GM23248 (cell line): ENCODE measurements around the gene ARHGAP10. TPM values are rescaled to one million over a fixed set of nuclear protein-coding genes. Genes with fewer than 3 reads are reported as not detected.

ENCODE experiments used
- DNase-seq: peaks from one replicate; pipeline ENCODE4 v3.0.0-alpha.2; 2015
- H2AFZ ChIP-seq: fragments of 200-600 bp; sonication (generic); 2 replicates; pipeline ENCODE4 v1.6.1; 2016; ENCODE audit warnings: antibody characterized with exemption
- H3F3A ChIP-seq: fragments of 200-600 bp; sonication (generic); 2 replicates; pipeline ENCODE4 v1.6.1; 2016; ENCODE audit warnings: mild to moderate bottlenecking, antibody characterized with exemption, mixed run types; ENCODE audit not compliant: insufficient read depth
- H3K27ac ChIP-seq: fragments of 200-600 bp; sonication (generic); 2 replicates; pipeline ENCODE4 v1.5.1; 2016; ENCODE audit warnings: mild to moderate bottlenecking
- H3K27me3 ChIP-seq: fragments of 200-600 bp; sonication (generic); replicated peaks from 2 replicates; pipeline ENCODE4 v1.6.1; 2016; ENCODE audit warnings: mild to moderate bottlenecking; ENCODE audit not compliant: insufficient read depth
- H3K36me3 ChIP-seq: fragments of 200-600 bp; sonication (generic); 2 replicates; pipeline ENCODE4 v1.6.1; 2016; ENCODE audit warnings: low read depth, mild to moderate bottlenecking
- H3K4me1 ChIP-seq: fragments of 200-600 bp; sonication (generic); 2 replicates; pipeline ENCODE4 v1.6.1; 2016; ENCODE audit warnings: mild to moderate bottlenecking; ENCODE audit not compliant: insufficient read depth
- H3K4me2 ChIP-seq: fragments of 200-600 bp; sonication (generic); one replicate; pipeline ENCODE4 v1.6.1; 2016; ENCODE audit warnings: mild to moderate bottlenecking; ENCODE audit not compliant: unreplicated experiment
- H3K4me3 ChIP-seq: fragments of 200-600 bp; sonication (generic); 2 replicates; pipeline ENCODE4 v1.5.1; 2016; ENCODE audit warnings: mild to moderate bottlenecking
- H3K79me2 ChIP-seq: fragments of 200-600 bp; sonication (generic); 2 replicates; pipeline ENCODE4 v1.6.1; 2016; ENCODE audit warnings: mild to moderate bottlenecking; ENCODE audit not compliant: insufficient read depth
- H3K9ac ChIP-seq: fragments of 200-600 bp; sonication (generic); 2 replicates; pipeline ENCODE4 v1.6.1; 2016; ENCODE audit warnings: mild to moderate bottlenecking
- H3K9me2 ChIP-seq: fragments of 200-600 bp; sonication (generic); 2 replicates; pipeline ENCODE4 v1.6.1; 2016; ENCODE audit warnings: mixed run types, mild to moderate bottlenecking, moderate library complexity; ENCODE audit not compliant: insufficient read depth
- H3K9me3 ChIP-seq: fragments of 200-600 bp; sonication (generic); one replicate; pipeline ENCODE4 v1.6.1; 2017; ENCODE audit warnings: low read depth
- H4K20me1 ChIP-seq: fragments of 200-600 bp; sonication (generic); 2 replicates; pipeline ENCODE4 v1.6.0; 2016; ENCODE audit not compliant: insufficient read depth
- EZH2 ChIP-seq: fragments of 200-600 bp; sonication (generic); IDR thresholded peaks from 2 replicates; pipeline ENCODE4 v1.6.1; 2018; ENCODE audit warnings: antibody characterized with exemption, mild to moderate bottlenecking; ENCODE audit not compliant: insufficient read depth, poor library complexity, severe bottlenecking
- EZH2phosphoT487 ChIP-seq: fragments of 200-600 bp; sonication (generic); IDR thresholded peaks from 2 replicates; pipeline ENCODE4 v1.6.1; 2018; ENCODE audit warnings: antibody characterized with exemption, moderate library complexity, mild to moderate bottlenecking, low read depth; ENCODE audit not compliant: insufficient read depth
- WGBS, 2 experiments: methylation state at CpG; one replicate each; pipeline ENCODE4 v1.1.6; 2015 to 2017; ENCODE audit warnings: low lambda C conversion rate in 2 of 2, low coverage in 1 of 2; ENCODE audit errors: missing lambda C conversion rate in 2 of 2; 5-methylcytosine and 5-hydroxymethylcytosine counted together
- in situ Hi-C: fragments of 300-500 bp; cut with MboI; formaldehyde crosslinking; loops from 2 replicates; pipeline ENCODE4 v1.15.0; 2020
- polyA plus RNA-seq: library from polyadenylated mRNA; unstranded; fragments of >200 nt; fragmentation: Nextera tagmentation; extraction: Ambion mirVana; gene quantifications from 2 replicates; pipeline ENCODE4 v1.2.1, GENCODE V29; 2016
- total RNA-seq: library from RNA; depleted of rRNA; stranded (reverse); fragments of >200 nt; shearing (Covaris generic); gene quantifications from 2 replicates; pipeline ENCODE4 v1.2.3, GENCODE V29; 2014

The ARHGAP10 gene
- total and polyA plus RNA-seq, 2 experiments from 2014 or later, result 19.5 to 24.8 TPM

GRCh38 chr4:148097801-148098200 lies 365.9 kb downstream of the ARHGAP10 start:
- Histone ChIP-seq H3K4me1 (no peaks in the 10 kb centered on the region), H2AFZ (no peak overlapping the region), H3K79me2 (no peaks in the 10 kb centered on the region), H3K9ac (no peak overlapping the region), H3K9me2 (no peaks in the 10 kb centered on the region), H4K20me1 (no peaks in the 10 kb centered on the region), H3F3A (no peaks in the 10 kb centered on the region), H3K9me3 (no peaks in the 10 kb centered on the region), H3K4me3 (no peak overlapping the region), H3K27me3 (no peaks in the 10 kb centered on the region), H3K27ac (no peak overlapping the region), H3K36me3 (no peaks in the 10 kb centered on the region), H3K4me2 (no peak overlapping the region)
- no peak for DNase-seq
- TF ChIP-seq EZH2 (no peak), EZH2phosphoT487 (no peak)
- WGBS, 2 experiments, result 89 to 93% methylated on average over 5 of the region's 5 CpGs
- in situ Hi-C loops, result no loop called here

- no peak for DNase-seq
- Histone ChIP-seq H2AFZ (no peak overlapping the region), H3K36me3 (no peaks in the 10 kb centered on the region)
These were observed 369.3 kb downstream of the ARHGAP10 start for GRCh38 chr4:148101235-148101634.

GRCh38 chr4:148101790-148102189 lies 369.9 kb downstream of the ARHGAP10 start:
- TF ChIP-seq EZH2, result no peak
- TF ChIP-seq EZH2phosphoT487, result no peak
- H2AFZ ChIP-seq, result no peak overlapping the region
- no peak overlapping the region for H3K9ac ChIP-seq
- H3K4me3 ChIP-seq, result no peak overlapping the region
- H3K4me2 ChIP-seq, result no peak overlapping the region
- no peaks in the 10 kb centered on the region for H3K9me2 ChIP-seq
- no peak for DNase-seq
- H3K79me2 ChIP-seq, result no peaks in the 10 kb centered on the region
- in situ Hi-C loops, result no loop called here
- H3K36me3 ChIP-seq, result no peaks in the 10 kb centered on the region
- H3K4me1 ChIP-seq, result no peaks in the 10 kb centered on the region
- no peaks in the 10 kb centered on the region for H4K20me1 ChIP-seq
- no peaks in the 10 kb centered on the region for H3F3A ChIP-seq
- no peaks in the 10 kb centered on the region for H3K9me3 ChIP-seq
- H3K27me3 ChIP-seq, result no peaks in the 10 kb centered on the region
- no peak overlapping the region for H3K27ac ChIP-seq
- WGBS, 2 experiments, result 69 to 71% methylated on average over 4 of the region's 4 CpGs

More at GRCh38 chr4:148101235-148101634, 369.3 kb downstream of the ARHGAP10 start:
- Histone ChIP-seq H3K9me3 (no peaks in the 10 kb centered on the region), H3K9me2 (no peaks in the 10 kb centered on the region), H3F3A (no peaks in the 10 kb centered on the region), H3K4me3 (no peak overlapping the region), H3K27ac (no peak overlapping the region), H3K79me2 (no peaks in the 10 kb centered on the region), H3K9ac (no peak overlapping the region), H3K27me3 (no peaks in the 10 kb centered on the region), H4K20me1 (no peaks in the 10 kb centered on the region), H3K4me1 (no peaks in the 10 kb centered on the region), H3K4me2 (no peak overlapping the region)
- 96 to 97% methylated on average over 3 of the region's 3 CpGs for whole genome bisulfite sequencing, 2 experiments
- no peak for TF ChIP-seq EZH2
- no peak for TF ChIP-seq EZH2phosphoT487
- in situ Hi-C loops, result no loop called here

- H3K27me3 ChIP-seq, result no peaks in the 10 kb centered on the region
- in situ Hi-C loops, result no loop called here
- H4K20me1 ChIP-seq, result no peaks in the 10 kb centered on the region
- no peaks in the 10 kb centered on the region for H3F3A ChIP-seq
- H3K4me3 ChIP-seq, result no peak overlapping the region
- no peak overlapping the region for H2AFZ ChIP-seq
- no peaks in the 10 kb centered on the region for H3K79me2 ChIP-seq
- no peak overlapping the region for H3K9ac ChIP-seq
- no peaks in the 10 kb centered on the region for H3K4me1 ChIP-seq
- H3K27ac ChIP-seq, result no peak overlapping the region
- H3K36me3 ChIP-seq, result no peaks in the 10 kb centered on the region
- H3K9me3 ChIP-seq, result no peaks in the 10 kb centered on the region
- no peak for DNase-seq
- WGBS, 2 experiments, result 89 to 98% methylated on average over 7 of the region's 7 CpGs
- H3K4me2 ChIP-seq, result no peak overlapping the region
- TF ChIP-seq EZH2 (no peak), EZH2phosphoT487 (no peak)
- H3K9me2 ChIP-seq, result no peaks in the 10 kb centered on the region
These were observed 371.9 kb downstream of the ARHGAP10 start for GRCh38 chr4:148103597-148104355.
